Fibroblast of lung (primary cell): ENCODE measurements around the gene ANKRD33. TPM values are rescaled to one million over a fixed set of nuclear protein-coding genes. Genes with fewer than 3 reads are reported as not detected.

Source experiments
- DNase-seq, 2 donors: peaks; one replicate each; pipeline versions ENCODE4 v3.0.0 to v3.0.0-alpha.2; 2010; ENCODE audit warnings: low read depth in 2 of 2
- H2AFZ ChIP-seq: 2 replicates; pipeline ENCODE4 v1.5.1; 2012; ENCODE audit warnings: low read length, control low read depth, inconsistent platforms
- H3K27ac ChIP-seq: 2 replicates; pipeline ENCODE4 v1.5.1; 2011; ENCODE audit warnings: low read length, control low read depth; ENCODE audit not compliant: insufficient read depth
- H3K27me3 ChIP-seq: 2 replicates; pipeline ENCODE4 v1.5.1; 2011; ENCODE audit warnings: mild to moderate bottlenecking, low read length; ENCODE audit not compliant: control insufficient read depth, insufficient read depth
- H3K36me3 ChIP-seq: 2 replicates; pipeline ENCODE4 v1.5.1; 2011; ENCODE audit warnings: low read length; ENCODE audit not compliant: control insufficient read depth, insufficient read depth
- H3K4me1 ChIP-seq: 2 replicates; pipeline ENCODE4 v1.5.1; 2011; ENCODE audit warnings: low read length; ENCODE audit not compliant: control insufficient read depth, insufficient read depth; ENCODE audit errors: extremely low read depth
- H3K4me2 ChIP-seq: 2 replicates; pipeline ENCODE4 v1.5.1; 2011; ENCODE audit warnings: low read length, control low read depth; ENCODE audit not compliant: insufficient read depth; ENCODE audit errors: extremely low read depth
- H3K4me3 ChIP-seq, 4 experiments: fragments of 200-600 bp in 1 of 4; sonication (generic) in 1 of 4; replicated peaks in 1 of 4; 2 replicates each; pipeline ENCODE4 v1.5.1; 2011 to 2016; ENCODE audit warnings: low read length in 4 of 4, low read depth in 3 of 4, mild to moderate bottlenecking in 3 of 4, control low read depth in 2 of 4, inconsistent platforms in 1 of 4, mixed read lengths in 1 of 4; ENCODE audit not compliant: insufficient read depth in 1 of 4; ENCODE audit errors: control extremely low read depth in 1 of 4
- H3K79me2 ChIP-seq: 2 replicates; pipeline ENCODE4 v1.5.1; 2012; ENCODE audit warnings: mild to moderate bottlenecking, low read length, inconsistent platforms; ENCODE audit not compliant: control insufficient read depth, insufficient read depth
- H3K9ac ChIP-seq: 2 replicates; pipeline ENCODE4 v1.5.1; 2011; ENCODE audit warnings: mild to moderate bottlenecking, low read length, control low read depth; ENCODE audit not compliant: insufficient read depth
- H3K9me3 ChIP-seq: 2 replicates; pipeline ENCODE4 v1.5.1; 2012; ENCODE audit warnings: low read depth, low read length; ENCODE audit not compliant: control insufficient read depth, insufficient read depth
- H4K20me1 ChIP-seq: 2 replicates; pipeline ENCODE4 v1.5.1; 2011; ENCODE audit warnings: low read length; ENCODE audit not compliant: control insufficient read depth, insufficient read depth; ENCODE audit errors: extremely low read depth
- EZH2 ChIP-seq: IDR thresholded peaks from 2 replicates; pipeline ENCODE4 v1.5.1; 2012; ENCODE audit warnings: low read length, control low read depth, mild to moderate bottlenecking; ENCODE audit errors: missing control alignments
- polyA plus RNA-seq, 2 donors: library from polyadenylated mRNA; depleted of rRNA in 1 of 2; stranded (reverse) in 1 of 2; unstranded in 1 of 2; fragments of >200 nt; gene quantifications; 2 replicates each; pipeline ENCODE4 v1.2.1, GENCODE V29; 2011 to 2012; ENCODE audit warnings: missing spikeins in 1 of 2
- total RNA-seq: library from RNA; depleted of rRNA; stranded (reverse); fragments of >200 nt; gene quantifications from 2 replicates; pipeline ENCODE4 v1.2.1, GENCODE V29; 2014
- TF ChIP-seq, protein P1 (sequence below), 2 donors: IDR thresholded peaks in 1 of 2; conservative IDR thresholded peaks in 1 of 2; 1 replicate in 1 of 2; 2 replicates in 1 of 2; pipeline ENCODE4 v1.5.1; 2011 to 2012; ENCODE audit warnings: low read length in 2 of 2, control low read depth in 1 of 2, inconsistent platforms in 1 of 2, low read depth in 1 of 2, mild to moderate bottlenecking in 1 of 2

Gene ANKRD33
- total and polyA plus RNA-seq, 2 donors (not counting 1 experiment from before 2014, with no cell fraction given) = under 0.01 TPM; not detected in 1

DNA sequence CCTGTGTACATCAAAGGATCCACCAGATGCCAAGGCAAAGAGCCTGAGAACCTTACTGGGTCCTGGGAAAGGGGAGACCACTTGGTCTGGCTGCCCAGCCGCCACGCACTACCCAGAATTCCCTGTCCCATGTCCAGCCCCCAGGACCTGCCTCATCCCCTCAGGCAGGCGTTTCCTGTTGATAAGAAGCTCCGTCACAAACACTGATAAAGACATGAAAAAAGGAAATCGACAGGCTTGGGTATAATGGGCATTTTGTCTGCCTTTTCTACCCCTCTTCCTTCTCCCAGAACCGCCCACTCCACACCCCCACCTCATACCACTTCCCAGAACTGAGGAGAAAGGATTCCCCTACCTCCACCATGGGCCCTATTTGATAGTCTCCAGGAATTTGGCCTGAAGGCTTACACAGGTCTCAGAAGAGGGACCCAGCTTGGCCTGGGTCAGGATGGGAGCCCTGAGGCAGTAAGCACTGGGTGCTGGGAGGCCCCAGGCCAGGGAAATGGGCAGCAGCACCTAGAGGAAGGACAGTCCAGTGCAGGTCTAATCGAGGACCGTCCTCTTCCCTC is 38.2 kb downstream of the ANKRD33 start:
- no peak for DNase-seq
- no peak overlapping the region for H3K27ac ChIP-seq
- H3K9me3 ChIP-seq = no peaks in the 10 kb centered on the region
- no peaks in the 10 kb centered on the region for H3K36me3 ChIP-seq
- H3K9ac ChIP-seq = no peak overlapping the region
- no peaks in the 10 kb centered on the region for H4K20me1 ChIP-seq
- H3K79me2 ChIP-seq = no peaks in the 10 kb centered on the region
- TF ChIP-seq EZH2 = no peak
- TF ChIP-seq, protein P1, sequence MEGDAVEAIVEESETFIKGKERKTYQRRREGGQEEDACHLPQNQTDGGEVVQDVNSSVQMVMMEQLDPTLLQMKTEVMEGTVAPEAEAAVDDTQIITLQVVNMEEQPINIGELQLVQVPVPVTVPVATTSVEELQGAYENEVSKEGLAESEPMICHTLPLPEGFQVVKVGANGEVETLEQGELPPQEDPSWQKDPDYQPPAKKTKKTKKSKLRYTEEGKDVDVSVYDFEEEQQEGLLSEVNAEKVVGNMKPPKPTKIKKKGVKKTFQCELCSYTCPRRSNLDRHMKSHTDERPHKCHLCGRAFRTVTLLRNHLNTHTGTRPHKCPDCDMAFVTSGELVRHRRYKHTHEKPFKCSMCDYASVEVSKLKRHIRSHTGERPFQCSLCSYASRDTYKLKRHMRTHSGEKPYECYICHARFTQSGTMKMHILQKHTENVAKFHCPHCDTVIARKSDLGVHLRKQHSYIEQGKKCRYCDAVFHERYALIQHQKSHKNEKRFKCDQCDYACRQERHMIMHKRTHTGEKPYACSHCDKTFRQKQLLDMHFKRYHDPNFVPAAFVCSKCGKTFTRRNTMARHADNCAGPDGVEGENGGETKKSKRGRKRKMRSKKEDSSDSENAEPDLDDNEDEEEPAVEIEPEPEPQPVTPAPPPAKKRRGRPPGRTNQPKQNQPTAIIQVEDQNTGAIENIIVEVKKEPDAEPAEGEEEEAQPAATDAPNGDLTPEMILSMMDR (conservative IDR thresholded peaks at IDR 0.05 in 1 of 2, IDR thresholded peaks at IDR 0.05 in 1 of 2; ENCODE audit: low read depth in 1 of 2, low read length in 2 of 2) = no peak
- H3K4me3 ChIP-seq = no peak overlapping the region
- H3K4me2 ChIP-seq = no peak overlapping the region
- no peak overlapping the region for H2AFZ ChIP-seq
- H3K27me3 ChIP-seq = peaks cover 2% of the 10 kb centered on the region
- no peaks in the 10 kb centered on the region for H3K4me1 ChIP-seq

DNA sequence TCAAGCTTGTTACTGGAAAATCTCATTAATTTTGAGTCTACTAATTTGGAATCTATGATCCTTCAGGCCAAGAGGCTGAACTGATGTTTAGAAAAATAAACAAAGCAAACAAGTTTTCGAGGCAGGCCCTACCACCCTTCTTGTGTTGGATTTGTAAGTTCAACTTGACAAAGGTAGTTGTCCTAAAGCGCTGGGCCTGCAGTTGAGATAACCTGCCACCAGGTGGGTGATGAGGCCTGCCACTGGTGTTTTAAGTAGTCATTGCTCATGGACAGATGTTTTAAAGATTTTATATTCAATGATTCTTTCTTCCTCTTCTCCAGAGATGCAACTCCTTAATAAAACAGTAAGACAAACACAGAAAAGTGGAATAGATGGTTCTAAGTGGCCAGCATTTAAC is 38.8 kb downstream of the ANKRD33 start:
- Histone ChIP-seq H3K4me1 (no peaks in the 10 kb centered on the region), H3K27me3 (peaks cover 2% of the 10 kb centered on the region), H2AFZ (no peak overlapping the region), H3K27ac (no peak overlapping the region), H3K9me3 (no peaks in the 10 kb centered on the region), H3K4me2 (no peak overlapping the region), H3K36me3 (no peaks in the 10 kb centered on the region), H4K20me1 (no peaks in the 10 kb centered on the region), H3K79me2 (no peaks in the 10 kb centered on the region), H3K9ac (no peak overlapping the region), H3K4me3 (no peak overlapping the region)
- DNase-seq = peak in 1 of 2 donors; percentile 38
- TF ChIP-seq, protein P1 (conservative IDR thresholded peaks at IDR 0.05 in 1 of 2, IDR thresholded peaks at IDR 0.05 in 1 of 2; ENCODE audit: low read depth in 1 of 2, low read length in 2 of 2) = peak; percentile 29 to 35
- TF ChIP-seq EZH2 = no peak

DNA sequence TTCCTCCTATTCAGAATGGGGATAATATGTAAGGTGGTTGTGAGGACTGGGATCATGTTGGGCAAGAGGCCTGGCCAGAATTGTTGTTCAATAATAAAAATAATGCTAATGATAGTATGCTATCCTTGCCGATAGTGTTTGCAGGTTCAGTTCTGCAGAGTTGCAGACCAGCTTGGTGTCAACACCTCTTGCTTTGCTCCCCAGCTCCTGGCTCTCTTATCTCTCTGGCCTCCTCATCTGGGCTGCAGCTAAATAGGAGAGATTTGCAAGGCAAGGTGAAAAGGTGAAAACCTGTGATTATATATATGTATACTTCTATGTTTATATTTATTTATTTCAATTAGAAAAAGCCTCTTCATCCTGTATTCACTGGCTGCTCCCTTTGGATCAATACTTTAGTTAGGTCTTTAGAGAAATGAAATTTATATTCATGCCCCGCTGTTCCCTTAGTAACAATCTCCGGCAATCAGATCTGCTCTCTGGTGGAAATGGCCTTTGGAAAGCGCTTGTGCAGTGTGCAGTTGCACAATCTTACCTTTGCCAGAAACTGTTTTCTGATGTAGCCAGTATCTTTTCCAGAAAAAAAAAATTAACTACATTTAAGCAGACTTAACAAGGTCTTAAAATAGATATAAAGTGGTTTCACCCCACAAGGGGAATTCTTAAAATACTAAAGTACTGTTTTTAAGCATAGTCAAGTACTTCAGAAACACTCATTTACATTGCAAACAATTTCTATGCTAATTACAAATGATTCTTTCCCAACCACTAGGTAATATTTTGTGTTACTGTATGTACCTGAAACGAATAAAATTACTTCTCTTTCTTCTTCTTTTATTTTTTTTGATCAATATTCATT is 44.5 kb downstream of the ANKRD33 start:
- H3K36me3 ChIP-seq = no peaks in the 10 kb centered on the region
- H3K4me1 ChIP-seq = no peaks in the 10 kb centered on the region
- no peak for DNase-seq
- H2AFZ ChIP-seq = no peak overlapping the region
- no peak overlapping the region for H3K27ac ChIP-seq
- H4K20me1 ChIP-seq = no peaks in the 10 kb centered on the region
- H3K9ac ChIP-seq = no peak overlapping the region
- no peak overlapping the region for H3K4me3 ChIP-seq
- no peak overlapping the region for H3K4me2 ChIP-seq
- no peaks in the 10 kb centered on the region for H3K79me2 ChIP-seq
- no peaks in the 10 kb centered on the region for H3K9me3 ChIP-seq
- TF ChIP-seq, protein P1 (conservative IDR thresholded peaks at IDR 0.05 in 1 of 2, IDR thresholded peaks at IDR 0.05 in 1 of 2; ENCODE audit: low read depth in 1 of 2, low read length in 2 of 2) = no peak
- TF ChIP-seq EZH2 = no peak
- peaks cover 3% of the 10 kb centered on the region for H3K27me3 ChIP-seq
